Mesenteric fat pad (tissue), 1 donor: ENCODE data around the gene CAND1. TPM values are rescaled to one million over a fixed set of nuclear protein-coding genes. Genes with fewer than 3 reads are reported as not detected.
"Not testable (repeated sequence)": the region's sequence is repeated elsewhere in the genome, so short reads cannot be mapped to it uniquely, and the experiment has no call there.

ENCODE experiments used
- DNase-seq: peaks from one replicate; pipeline ENCODE4 v3.0.0-alpha.2; 2020; ENCODE audit warnings: low spot score
- total RNA-seq: library from RNA; stranded (reverse); fragmentation: NEBNext Ultra II Directional; extraction: Animal tissue kit (Norgen Biotek cat#: 25700); gene quantifications from one replicate; pipeline ENCODE4 v1.2.1, GENCODE V29; 2021
- donor health status: DM: yes; HTN: yes; CAD: no.

The CAND1 gene
- total RNA-seq, 1 donor from 2014 or later, result 93.5 TPM

GRCh38 chr12:67339530-67339929 lies 70.4 kb downstream of the CAND1 start:
- no peak for DNase-seq

- DNase-seq, result not testable (repeated sequence)
Measured at GRCh38 chr12:67341086-67341485, 71.9 kb downstream of the CAND1 start.

DNA sequence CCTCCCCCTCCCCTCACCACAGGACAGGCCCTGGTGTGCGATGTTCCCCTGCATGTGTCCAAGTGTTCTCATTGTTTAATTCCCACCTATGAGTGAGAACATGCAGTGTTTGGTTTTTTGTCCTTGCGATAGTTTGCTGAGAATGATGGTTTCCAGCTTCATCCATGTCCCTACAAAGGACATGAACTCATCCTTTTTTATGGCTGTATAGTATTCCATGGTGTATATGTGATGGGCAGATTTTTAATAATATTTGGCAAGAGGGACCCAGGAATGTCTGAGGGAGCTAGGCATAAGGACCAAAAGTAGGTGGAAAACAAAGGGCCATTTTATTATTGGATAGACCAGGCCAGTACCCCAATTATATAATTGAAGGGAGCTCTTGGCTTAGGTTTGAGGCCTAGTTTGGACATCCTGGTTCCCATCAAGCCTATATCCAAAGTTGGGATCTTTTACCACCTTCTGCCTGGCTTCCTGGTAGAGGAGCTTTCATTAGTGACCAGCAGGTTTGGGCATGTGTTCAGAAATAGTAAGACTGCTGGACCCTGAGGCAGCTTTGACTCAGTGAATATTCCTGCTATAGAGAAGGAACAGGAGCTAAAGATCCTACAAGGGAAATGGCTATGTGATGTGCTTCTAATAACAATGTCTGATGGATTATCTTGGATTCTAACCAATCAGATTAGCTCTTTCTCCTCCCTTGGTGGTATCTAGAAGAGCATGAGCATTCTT lies 76.0 kb downstream of the CAND1 start:
- DNase-seq, result no peak

- no peak for DNase-seq
Measured at GRCh38 chr12:67348683-67349082, 79.5 kb downstream of the CAND1 start.

DNA sequence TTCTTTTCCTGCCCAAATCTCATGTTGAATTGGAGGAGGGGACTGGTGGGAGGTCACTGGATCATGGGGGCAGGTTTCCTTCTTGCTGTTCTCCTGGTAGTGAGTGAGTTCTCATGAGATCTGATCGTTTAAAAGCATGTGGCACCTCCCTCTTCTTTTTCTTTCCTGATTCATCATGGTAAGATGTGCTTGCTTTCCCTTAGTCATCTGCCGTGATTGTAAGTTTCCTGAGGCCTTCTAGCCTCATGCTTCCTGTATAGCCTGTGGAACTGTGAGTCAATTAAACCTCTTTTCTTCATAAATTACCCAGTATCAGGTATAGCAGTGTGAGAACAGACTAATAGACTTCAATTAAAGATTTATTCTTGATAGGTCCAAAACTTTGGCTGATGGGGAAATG lies 83.5 kb downstream of the CAND1 start:
- DNase-seq, result no peak

DNA sequence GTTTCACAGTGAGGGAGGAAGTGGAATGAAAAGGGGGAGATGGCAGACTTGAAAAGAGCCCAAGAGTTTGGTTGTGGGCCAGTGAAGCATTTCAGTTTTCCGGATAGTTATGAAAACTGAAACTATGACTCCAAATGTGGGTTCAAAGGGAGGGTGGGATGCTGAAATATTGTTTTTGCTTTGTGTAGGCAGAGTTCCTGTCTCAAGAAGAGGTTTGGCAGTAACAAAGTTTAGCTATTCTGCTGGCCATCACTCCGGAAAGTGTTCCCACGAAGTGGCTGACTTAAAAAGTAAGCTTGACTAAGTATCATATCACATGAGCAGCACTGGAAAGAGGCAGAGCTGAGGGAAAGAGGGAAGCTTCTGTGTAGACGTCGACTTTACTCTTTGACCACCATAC lies 85.2 kb downstream of the CAND1 start:
- DNase-seq, result no peak

- DNase-seq, result no peak
Measured at GRCh38 chr12:67354966-67355365, 85.8 kb downstream of the CAND1 start.

DNA sequence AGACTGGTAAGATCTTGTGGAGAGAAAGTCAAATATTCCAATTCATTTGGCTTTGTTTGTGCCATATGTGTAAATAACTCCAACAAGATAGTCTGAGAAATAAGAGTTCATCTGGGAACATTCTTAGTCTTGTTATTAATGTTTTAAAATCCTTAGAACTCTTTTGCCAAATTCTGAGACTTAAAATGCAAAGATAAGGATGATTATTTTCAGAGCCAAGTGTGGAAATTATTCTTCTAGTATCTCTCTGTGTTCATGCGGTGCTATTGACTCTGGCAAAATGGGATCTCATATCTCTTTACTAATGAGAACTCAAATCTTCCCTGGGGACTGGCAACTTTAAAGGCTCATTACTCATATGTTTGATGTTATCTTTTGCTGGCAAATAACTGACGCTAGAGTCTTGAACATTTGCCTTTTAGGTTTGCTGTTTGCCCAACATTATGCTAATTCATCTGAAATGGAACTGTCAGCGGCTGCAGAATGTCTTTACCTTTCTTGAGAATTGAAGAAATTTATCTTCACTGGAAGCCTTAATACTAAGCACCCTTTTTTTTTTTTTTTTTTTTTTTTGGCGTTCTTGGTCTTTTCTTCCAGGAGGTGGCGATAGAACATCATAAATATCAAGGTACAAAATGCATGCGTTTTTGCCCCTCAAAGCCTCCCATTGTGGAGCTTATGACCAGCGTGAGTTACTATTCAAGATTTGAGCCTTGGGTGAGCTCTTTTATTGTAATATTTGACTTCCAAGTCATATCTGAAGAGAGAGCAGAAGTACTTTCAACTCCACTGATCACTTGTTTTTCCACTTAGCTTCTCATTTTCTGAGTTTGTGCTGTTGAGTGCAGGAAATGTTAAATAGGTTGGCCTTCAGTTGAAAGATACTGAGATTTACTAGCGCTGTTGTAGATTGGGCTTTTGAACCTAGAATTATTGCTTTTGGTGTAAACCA lies 86.5 kb downstream of the CAND1 start:
- DNase-seq, result no peak

DNA sequence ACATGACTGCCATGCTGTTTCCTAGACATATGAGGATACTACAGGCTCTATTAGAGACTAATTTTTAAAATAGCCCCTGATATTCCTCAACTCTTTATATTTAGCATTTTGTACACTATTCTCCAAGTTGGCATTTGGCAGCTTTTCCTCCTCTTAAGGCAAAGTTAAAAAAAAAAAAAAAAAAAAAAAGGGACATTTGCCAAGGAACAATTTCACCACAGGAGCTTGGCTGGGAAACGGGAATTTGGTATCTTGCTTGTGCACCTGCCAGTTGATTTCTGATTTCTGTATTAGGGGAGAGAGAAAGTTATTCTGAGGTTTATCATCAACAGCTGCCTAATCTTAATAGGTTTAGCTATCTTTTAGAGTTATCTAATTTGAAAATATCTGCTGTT lies 87.2 kb downstream of the CAND1 start:
- no peak for DNase-seq

GRCh38 chr12:67357376-67358125 lies 88.4 kb downstream of the CAND1 start:
- no peak for DNase-seq

DNA sequence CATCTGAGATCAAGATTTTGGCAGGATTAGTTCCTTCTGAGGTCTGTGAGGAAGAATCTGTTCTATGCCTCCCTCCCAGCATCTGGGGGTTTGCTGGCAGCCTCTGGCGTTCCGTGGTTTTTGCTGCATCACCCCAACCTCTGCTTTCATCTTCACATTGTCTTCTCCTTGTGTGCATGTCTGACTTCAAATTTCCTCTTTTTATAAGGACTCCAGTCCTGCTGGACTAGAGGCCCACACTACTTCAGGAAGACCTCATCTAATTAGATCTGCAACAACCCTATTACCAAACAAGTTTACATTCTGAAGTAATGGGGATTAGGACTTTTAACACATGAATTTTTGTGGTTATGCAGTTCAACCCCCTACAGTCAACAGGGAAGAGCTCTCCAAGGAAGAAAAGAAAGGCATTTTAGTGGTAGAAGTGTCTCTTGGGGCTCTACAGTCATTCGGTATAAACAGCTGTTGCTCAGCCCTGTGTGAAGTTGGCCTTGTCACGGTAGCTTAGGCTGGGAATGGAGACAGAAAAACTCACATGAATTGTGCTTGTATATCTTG lies 89.7 kb downstream of the CAND1 start:
- DNase-seq, result no peak

DNA sequence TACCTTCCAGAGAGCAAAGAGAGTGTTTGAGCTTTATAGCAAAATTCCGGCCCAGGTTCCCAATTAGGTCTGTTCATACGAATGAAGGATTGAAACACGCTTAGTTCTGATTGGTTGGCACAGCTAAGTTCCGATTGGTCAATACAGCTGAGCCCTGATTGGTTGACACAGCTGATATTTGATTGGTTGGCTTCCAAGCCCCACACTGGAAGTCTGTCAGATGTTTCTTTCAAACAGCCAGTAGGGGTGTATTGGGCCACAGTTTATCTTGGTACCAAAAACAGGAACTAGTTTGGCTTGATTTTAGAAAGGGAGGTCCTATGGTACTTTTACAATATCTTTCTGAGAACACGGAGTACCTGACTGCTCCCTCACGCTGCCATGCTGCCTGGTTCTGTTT lies 93.4 kb downstream of the CAND1 start:
- no peak for DNase-seq

DNA sequence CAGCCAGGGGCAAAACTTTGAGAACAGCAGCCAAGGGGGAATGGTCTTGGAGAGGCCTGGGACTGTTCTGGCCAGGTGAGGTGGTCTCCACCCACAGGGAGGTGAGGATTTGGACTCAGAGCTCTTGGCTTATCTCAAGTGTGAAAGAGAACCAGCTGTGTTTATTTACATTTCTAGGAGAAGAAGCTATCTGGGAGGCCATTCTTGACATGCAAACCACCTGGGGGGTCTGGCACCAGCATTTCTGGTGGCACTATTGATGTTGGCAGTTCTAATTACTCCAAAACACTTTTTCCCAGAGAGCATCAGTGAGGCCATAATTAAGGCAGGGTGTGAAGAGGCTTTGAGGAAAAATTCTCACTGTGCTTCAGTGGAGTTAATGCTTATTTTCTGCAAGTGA lies 95.1 kb downstream of the CAND1 start:
- no peak for DNase-seq

GRCh38 chr12:67365131-67365530 lies 96.0 kb downstream of the CAND1 start:
- no peak for DNase-seq

DNA sequence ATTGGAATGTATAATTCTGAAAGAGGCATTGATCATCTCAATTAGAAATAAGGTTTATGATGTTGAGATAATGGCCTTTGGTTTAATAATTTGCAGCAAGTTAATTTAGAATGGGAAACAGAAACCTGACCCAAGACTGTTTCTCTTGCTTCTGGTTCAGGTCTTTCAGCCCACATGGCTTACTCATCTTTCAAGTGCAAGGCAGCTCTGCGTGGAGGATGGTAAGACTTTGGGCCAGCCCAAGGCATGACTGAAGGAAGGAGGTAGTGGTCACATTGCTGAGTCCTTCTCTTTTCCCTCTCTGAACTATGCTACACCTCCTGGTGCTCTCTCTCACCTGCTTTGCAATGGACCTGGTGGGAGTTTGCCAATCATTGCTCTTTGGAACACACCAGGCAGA lies 98.7 kb downstream of the CAND1 start:
- no peak for DNase-seq
